ENCODE measurements around the gene SPOCK1.

The SPOCK1 gene

GRCh38 chr5:137090721-137091120 lies 408.4 kb downstream of the SPOCK1 start:
- in situ Hi-C loops (cut with MboI; ENCODE audit: low sequenced_read_pairs) = no loop called here

- in situ Hi-C loops (cut with MboI; ENCODE audit: low sequenced_read_pairs) = no loop called here
Measured at GRCh38 chr5:137090151-137090550, 409.0 kb downstream of the SPOCK1 start.

GRCh38 chr5:137088175-137088574 lies 411.0 kb downstream of the SPOCK1 start:
- in situ Hi-C loops (cut with MboI; ENCODE audit: low sequenced_read_pairs) = no loop called here

GRCh38 chr5:137086342-137086741 lies 412.8 kb downstream of the SPOCK1 start:
- in situ Hi-C loops (cut with MboI; ENCODE audit: low sequenced_read_pairs) = no loop called here

GRCh38 chr5:137085206-137085605 lies 413.9 kb downstream of the SPOCK1 start:
- in situ Hi-C loops (cut with MboI; ENCODE audit: low sequenced_read_pairs) = no loop called here

- in situ Hi-C loops (cut with MboI; ENCODE audit: low sequenced_read_pairs) = no loop called here
Measured at GRCh38 chr5:137084016-137084415, 415.1 kb downstream of the SPOCK1 start.

- in situ Hi-C loops (cut with MboI; ENCODE audit: low sequenced_read_pairs) = no loop called here
Measured at GRCh38 chr5:137082951-137083350, 416.2 kb downstream of the SPOCK1 start.

- in situ Hi-C loops (cut with MboI; ENCODE audit: low sequenced_read_pairs) = no loop called here
Measured at GRCh38 chr5:137078171-137078665, 420.9 kb downstream of the SPOCK1 start.

- in situ Hi-C loops (cut with MboI; ENCODE audit: low sequenced_read_pairs) = no loop called here
Measured at GRCh38 chr5:137075163-137075970, 423.8 kb downstream of the SPOCK1 start.

- in situ Hi-C loops (cut with MboI; ENCODE audit: low sequenced_read_pairs) = no loop called here
Measured at GRCh38 chr5:137073189-137073588, 425.9 kb downstream of the SPOCK1 start.

- in situ Hi-C loops (cut with MboI; ENCODE audit: low sequenced_read_pairs) = no loop called here
Measured at GRCh38 chr5:137072361-137073115, 426.6 kb downstream of the SPOCK1 start.

- in situ Hi-C loops (cut with MboI; ENCODE audit: low sequenced_read_pairs) = no loop called here
Measured at GRCh38 chr5:137071931-137072330, 427.2 kb downstream of the SPOCK1 start.

GRCh38 chr5:137071526-137071925 lies 427.6 kb downstream of the SPOCK1 start:
- in situ Hi-C loops (cut with MboI; ENCODE audit: low sequenced_read_pairs) = no loop called here

- in situ Hi-C loops (cut with MboI; ENCODE audit: low sequenced_read_pairs) = no loop called here
Measured at GRCh38 chr5:137070521-137070920, 428.6 kb downstream of the SPOCK1 start.

GRCh38 chr5:137069358-137069757 lies 429.8 kb downstream of the SPOCK1 start:
- in situ Hi-C loops (cut with MboI; ENCODE audit: low sequenced_read_pairs) = no loop called here

GRCh38 chr5:137061382-137061781 lies 437.7 kb downstream of the SPOCK1 start:
- in situ Hi-C loops (cut with MboI; ENCODE audit: low sequenced_read_pairs) = no loop called here

GRCh38 chr5:137058089-137058488 lies 441.0 kb downstream of the SPOCK1 start:
- in situ Hi-C loops (cut with MboI; ENCODE audit: low sequenced_read_pairs) = no loop called here

GRCh38 chr5:137056676-137057075 lies 442.4 kb downstream of the SPOCK1 start:
- in situ Hi-C loops (cut with MboI; ENCODE audit: low sequenced_read_pairs) = no loop called here

GRCh38 chr5:137055271-137055872 lies 443.8 kb downstream of the SPOCK1 start:
- in situ Hi-C loops (cut with MboI; ENCODE audit: low sequenced_read_pairs) = no loop called here

- in situ Hi-C loops (cut with MboI; ENCODE audit: low sequenced_read_pairs) = no loop called here
Measured at GRCh38 chr5:137054792-137055191, 444.3 kb downstream of the SPOCK1 start.

- in situ Hi-C loops (cut with MboI; ENCODE audit: low sequenced_read_pairs) = no loop called here
Measured at GRCh38 chr5:137054335-137054734, 444.8 kb downstream of the SPOCK1 start.

GRCh38 chr5:137051161-137051560 lies 448.0 kb downstream of the SPOCK1 start:
- in situ Hi-C loops (cut with MboI; ENCODE audit: low sequenced_read_pairs) = no loop called here

Measured in HL-60/S4 treated with phorbol 12-myristate 13-acetate at 8.2 ng/mL for 4 days and 3 days (cell line).